Natural killer cell treated with Interleukin-12 subunit alpha and Interleukin-12 subunit beta and Interleukin-15 and Interleukin-18, amount 100 ng/mL, for 72 hours (primary cell): ENCODE measurements around the gene DIPK2A. TPM values are rescaled to one million over a fixed set of nuclear protein-coding genes. Genes with fewer than 3 reads are reported as not detected.
A peak's percentile ranks its signal among the peaks of the same experiment; 100 is the strongest.

Experiments
- ATAC-seq, 2 donors: fragments of 150-1000 bp; cut with Tn5 transposase in 1 of 2; sonication (Bioruptor Pico), chemical (Tn5 transposase) in 1 of 2; 2 replicates each; pipeline ENCODE4 v1.10.0; 2021
- DNase-seq: peaks from one replicate; pipeline ENCODE4 v3.0.0; 2022; ENCODE audit warnings: low spot score
- H3K27ac Mint-ChIP-seq, 2 donors: 1 replicate in 1 of 2; 2 replicates in 1 of 2; pipeline ENCODE4 v1.8.0; 2022; ENCODE audit warnings: mixed read lengths in 2 of 2, mild to moderate bottlenecking in 1 of 2, moderate library complexity in 1 of 2
- H3K27me3 Mint-ChIP-seq, 2 donors: 1 replicate in 1 of 2; 2 replicates in 1 of 2; pipeline ENCODE4 v1.8.0; 2022; ENCODE audit warnings: mixed read lengths in 2 of 2
- H3K36me3 Mint-ChIP-seq: one replicate; pipeline ENCODE4 v1.8.0; 2022; ENCODE audit warnings: mixed read lengths
- H3K4me1 Mint-ChIP-seq, 2 donors: 1 replicate in 1 of 2; 2 replicates in 1 of 2; pipeline ENCODE4 v1.8.0; 2022; ENCODE audit warnings: low read depth in 2 of 2, mixed read lengths in 2 of 2, mild to moderate bottlenecking in 1 of 2
- H3K4me3 Mint-ChIP-seq: one replicate; pipeline ENCODE4 v1.8.0; 2022; ENCODE audit warnings: mixed read lengths
- H3K9me3 Mint-ChIP-seq: 2 replicates; pipeline ENCODE4 v1.8.0; 2022; ENCODE audit warnings: mixed read lengths
- total RNA-seq, 2 donors: library from RNA; stranded (reverse); gene quantifications; one replicate each; pipeline ENCODE4 v1.2.3, GENCODE V29; 2022

The DIPK2A gene
- total RNA-seq = 10 to 100 TPM; 23.0 to 30.9 TPM

- peaks cover 6% of the 10 kb centered on the region for H3K36me3 Mint-ChIP-seq
- DNase-seq = peak; percentile 95
- no peaks in the 10 kb centered on the region for H3K9me3 Mint-ChIP-seq
- peaks cover 0 to 6% of the 10 kb centered on the region in 2 donors for H3K27me3 Mint-ChIP-seq
- peak within 1 kb of the TSS; percentile 86 to 93 for H3K27ac Mint-ChIP-seq
- H3K4me3 Mint-ChIP-seq = peak within 1 kb of the TSS; percentile 95
- H3K4me1 Mint-ChIP-seq = peaks cover 20 to 23% of the 10 kb centered on the region in 2 donors
- peak; percentile 81 to 87 for ATAC-seq
These were observed at the start of gene DIPK2A for GRCh38 chr3:143971359-143972154. Gene DIPK2A (plus strand): TSS chr3:143971823. CDS start chr3:143972333, 510 bp downstream.

GRCh38 chr3:143924522-143925285 is 46.9 kb upstream of the DIPK2A start:
- no peaks in the 10 kb centered on the region for H3K36me3 Mint-ChIP-seq
- DNase-seq (no peak), ATAC-seq (no peak)
- H3K4me3 Mint-ChIP-seq = no peak overlapping the region
- peaks cover 0 to 3% of the 10 kb centered on the region in 2 donors for H3K27me3 Mint-ChIP-seq
- H3K9me3 Mint-ChIP-seq = no peaks in the 10 kb centered on the region
- no peak overlapping the region for H3K27ac Mint-ChIP-seq
- no peaks in the 10 kb centered on the region for H3K4me1 Mint-ChIP-seq

- ATAC-seq (no peak), DNase-seq (no peak)
- Mint-ChIP-seq H3K4me1 (no peaks in the 10 kb centered on the region), H3K9me3 (peaks cover 6% of the 10 kb centered on the region), H3K4me3 (no peak overlapping the region), H3K36me3 (peaks cover 6% of the 10 kb centered on the region), H3K27ac (no peak overlapping the region), H3K27me3 (peaks cover 14 to 16% of the 10 kb centered on the region in 2 donors)
These were observed 43.6 kb upstream of the DIPK2A start for GRCh38 chr3:143928056-143928455.

- H3K27ac Mint-ChIP-seq = no peak overlapping the region
- peaks cover 6% of the 10 kb centered on the region for H3K36me3 Mint-ChIP-seq
- DNase-seq (no peak), ATAC-seq (no peak)
- peaks cover 18 to 19% of the 10 kb centered on the region in 2 donors for H3K27me3 Mint-ChIP-seq
- H3K9me3 Mint-ChIP-seq = peaks cover 6% of the 10 kb centered on the region
- H3K4me1 Mint-ChIP-seq = no peaks in the 10 kb centered on the region
- H3K4me3 Mint-ChIP-seq = no peak overlapping the region
These were observed 42.9 kb upstream of the DIPK2A start for GRCh38 chr3:143928541-143929255.

GRCh38 chr3:143934791-143935190 is 36.8 kb upstream of the DIPK2A start:
- ATAC-seq = no peak
- Mint-ChIP-seq H3K27ac (no peak overlapping the region), H3K4me3 (no peak overlapping the region), H3K27me3 (peaks cover 37 to 49% of the 10 kb centered on the region in 2 donors), H3K36me3 (peaks cover 22% of the 10 kb centered on the region), H3K9me3 (peaks cover 6% of the 10 kb centered on the region), H3K4me1 (no peaks in the 10 kb centered on the region)
- no peak for DNase-seq

- Mint-ChIP-seq H3K9me3 (peaks cover 6% of the 10 kb centered on the region), H3K4me1 (no peaks in the 10 kb centered on the region), H3K27me3 (peaks cover 39 to 58% of the 10 kb centered on the region in 2 donors), H3K4me3 (no peak overlapping the region), H3K36me3 (peaks cover 22% of the 10 kb centered on the region), H3K27ac (no peak overlapping the region)
- ATAC-seq (no peak), DNase-seq (no peak)
These were observed 35.9 kb upstream of the DIPK2A start for GRCh38 chr3:143935678-143936077.

GRCh38 chr3:143950810-143951209 is 20.8 kb upstream of the DIPK2A start:
- Mint-ChIP-seq H3K36me3 (no peaks in the 10 kb centered on the region), H3K9me3 (no peaks in the 10 kb centered on the region), H3K4me3 (no peak overlapping the region), H3K4me1 (peaks cover 3% of the 10 kb centered on the region in 2 donors), H3K27ac (no peak overlapping the region), H3K27me3 (peaks cover 19% of the 10 kb centered on the region in 2 donors)
- DNase-seq (no peak), ATAC-seq (no peak)

- ATAC-seq (no peak), DNase-seq (no peak)
- no peaks in the 10 kb centered on the region for H3K36me3 Mint-ChIP-seq
- no peak overlapping the region for H3K4me3 Mint-ChIP-seq
- H3K27me3 Mint-ChIP-seq = peaks cover 19 to 20% of the 10 kb centered on the region in 2 donors
- no peaks in the 10 kb centered on the region for H3K9me3 Mint-ChIP-seq
- peaks cover 7 to 10% of the 10 kb centered on the region in 2 donors for H3K4me1 Mint-ChIP-seq
- H3K27ac Mint-ChIP-seq = no peak overlapping the region
These were observed 20.2 kb upstream of the DIPK2A start for GRCh38 chr3:143951351-143951971.

GRCh38 chr3:143952569-143953072 is 19.0 kb upstream of the DIPK2A start:
- H3K27ac Mint-ChIP-seq = no peak overlapping the region
- ATAC-seq (no peak), DNase-seq (no peak)
- H3K36me3 Mint-ChIP-seq = no peaks in the 10 kb centered on the region
- peaks cover 15 to 17% of the 10 kb centered on the region in 2 donors for H3K4me1 Mint-ChIP-seq
- no peaks in the 10 kb centered on the region for H3K9me3 Mint-ChIP-seq
- no peak overlapping the region for H3K4me3 Mint-ChIP-seq
- H3K27me3 Mint-ChIP-seq = peaks cover 7 to 17% of the 10 kb centered on the region in 2 donors

- Mint-ChIP-seq H3K27me3 (peaks cover 21 to 24% of the 10 kb centered on the region in 2 donors), H3K27ac (no peak overlapping the region), H3K9me3 (peaks cover 8% of the 10 kb centered on the region), H3K36me3 (peaks cover 10% of the 10 kb centered on the region), H3K4me3 (no peak overlapping the region), H3K4me1 (peaks cover 19 to 23% of the 10 kb centered on the region in 2 donors)
- no peak for ATAC-seq
- no peak for DNase-seq
These were observed 16.5 kb upstream of the DIPK2A start for GRCh38 chr3:143955113-143955512.

GRCh38 chr3:143956838-143957237 is 14.8 kb upstream of the DIPK2A start:
- DNase-seq = no peak
- H3K9me3 Mint-ChIP-seq = peaks cover 8% of the 10 kb centered on the region

GRCh38 chr3:143957453-143957852 is 14.2 kb upstream of the DIPK2A start:
- Mint-ChIP-seq H3K27ac (no peak overlapping the region), H3K4me1 (peaks cover 19 to 23% of the 10 kb centered on the region in 2 donors), H3K36me3 (peaks cover 10% of the 10 kb centered on the region), H3K9me3 (peaks cover 8% of the 10 kb centered on the region), H3K27me3 (peaks cover 27 to 29% of the 10 kb centered on the region in 2 donors), H3K4me3 (peak overlapping the region; percentile 33)
- ATAC-seq (no peak), DNase-seq (no peak)

More at GRCh38 chr3:143956838-143957237, 14.8 kb upstream of the DIPK2A start:
- peaks cover 19 to 23% of the 10 kb centered on the region in 2 donors for H3K4me1 Mint-ChIP-seq
- peaks cover 10% of the 10 kb centered on the region for H3K36me3 Mint-ChIP-seq
- peaks cover 23 to 27% of the 10 kb centered on the region in 2 donors for H3K27me3 Mint-ChIP-seq
- ATAC-seq = no peak
- H3K27ac Mint-ChIP-seq = no peak overlapping the region
- peak overlapping the region; percentile 33 for H3K4me3 Mint-ChIP-seq

GRCh38 chr3:143958966-143959365 is 12.7 kb upstream of the DIPK2A start:
- Mint-ChIP-seq H3K27me3 (peaks cover 27 to 41% of the 10 kb centered on the region in 2 donors), H3K36me3 (peaks cover 10% of the 10 kb centered on the region), H3K4me1 (peaks cover 19 to 23% of the 10 kb centered on the region in 2 donors), H3K4me3 (no peak overlapping the region), H3K9me3 (peaks cover 11% of the 10 kb centered on the region), H3K27ac (no peak overlapping the region)
- DNase-seq = no peak
- ATAC-seq = no peak
